Adrenal gland (tissue), 12 donors: Measurements from ENCODE around the gene MAPK1IP1L. TPM values are rescaled to one million over a fixed set of nuclear protein-coding genes. Genes with fewer than 3 reads are reported as not detected.

Experiments
- DNase-seq, 7 donors: peaks; one replicate each; pipeline ENCODE4 v3.0.0-alpha.2; 2019 to 2020
- H3K27ac ChIP-seq, 5 donors: fragments of 200-600 bp; sonication (generic) in 4 of 5; 1 replicate in 3 of 5; 2 replicates in 2 of 5; pipeline versions ENCODE4 v1.5.1 to v1.8.0; 2016 to 2020; ENCODE audit warnings: mild to moderate bottlenecking in 1 of 5
- H3K27me3 ChIP-seq: fragments of 200-600 bp; 2 replicates; pipeline ENCODE4 v1.8.0; 2021
- H3K36me3 ChIP-seq, 2 donors: fragments of 200-600 bp; replicated peaks in 1 of 2; 1 replicate in 1 of 2; 2 replicates in 1 of 2; pipeline versions ENCODE4 v1.5.1 to v1.8.0; 2018 to 2022
- H3K4me1 ChIP-seq, 2 donors: fragments of 200-600 bp; replicated peaks in 1 of 2; 1 replicate in 1 of 2; 2 replicates in 1 of 2; pipeline versions ENCODE4 v1.5.1 to v1.8.0; 2018 to 2021
- H3K4me3 ChIP-seq, 4 donors: fragments of 200-600 bp; sonication (generic) in 3 of 4; one replicate each; pipeline ENCODE4 v1.5.1; 2016 to 2018
- H3K9me3 ChIP-seq, 3 donors: fragments of 200-600 bp; sonication (generic) in 1 of 3; replicated peaks in 1 of 3; 1 replicate in 2 of 3; 2 replicates in 1 of 3; pipeline versions ENCODE4 v1.5.1 to v1.8.0; 2016 to 2021
- CTCF ChIP-seq, 6 experiments: fragments of 450-650 bp in 4 of 6; fragments of 200-600 bp in 2 of 6; sonication (generic) in 1 of 6; IDR thresholded peaks; 1 replicate in 5 of 6; 2 replicates in 1 of 6; pipeline versions ENCODE4 v1.5.1 to v1.8.0; 2016 to 2021; ENCODE audit warnings: antibody characterized with exemption in 6 of 6, mild to moderate bottlenecking in 2 of 6, moderate library complexity in 1 of 6
- POLR2A ChIP-seq, 2 donors: fragments of 450-650 bp; IDR thresholded peaks; one replicate each; pipeline ENCODE4 v1.6.1; 2017; ENCODE audit warnings: antibody characterized with exemption in 2 of 2, mild to moderate bottlenecking in 2 of 2, moderate library complexity in 1 of 2
- WGBS, 4 donors: extraction: QIAGEN DNeasy Blood & Tissue Kit in 2 of 4; methylation state at CpG; one replicate each; pipeline versions ENCODE4 v1.1.5 to v1.1.7; 2013 to 2017; 5-methylcytosine and 5-hydroxymethylcytosine counted together
- intact Hi-C, 2 donors: fragments of 100-400 bp; cut with DNase I; formaldehyde crosslinking; loops; one replicate each; pipeline versions ENCODE4 v1.14.1 to v1.15.0; 2022 to 2023
- polyA plus RNA-seq, 3 donors: library from polyadenylated mRNA; stranded (reverse); fragments of 200-250 nt in 2 of 3; fragments of 350-450 nt in 1 of 3; fragmentation: Illumina TruSeq in 1 of 3; extraction: RNeasy Lipid Tissue Mini Kit (QIAGEN cat#74804) in 1 of 3; gene quantifications; one replicate each; pipeline ENCODE4 v1.2.3, GENCODE V29; 2013 to 2014
- total RNA-seq, 9 donors: library from RNA; depleted of rRNA in 4 of 9; stranded (reverse); fragments of >200 nt in 4 of 9; fragments of 120-200 nt in 1 of 9; fragmentation: NEBNext Ultra II Directional in 1 of 9; extraction: Animal tissue kit (Norgen Biotek cat#: 25700) in 1 of 9; gene quantifications; one replicate each; pipeline versions ENCODE4 v1.1.0 to v1.2.4, GENCODE V29; 2013 to 2023
- donor health status: healthy with polysubstance abuse.
- donor health status: Bipolar disorder and iron deficiency.
- donor health status: DM: yes; HTN: yes; CAD: no.
- donor health status: DM: no; HTN: no; CAD: no.
- donor health status: DM: no; HTN: no; CAD: no.
- donor health status: DM: yes; HTN: yes; CAD: no.

Gene MAPK1IP1L
- total and polyA plus RNA-seq, 12 donors = 23.2 to 132 (median 76.5) TPM

GRCh38 chr14:55117803-55118441 is 66.5 kb downstream of the MAPK1IP1L start:
- TF ChIP-seq POLR2A (IDR thresholded peaks at IDR 0.05) (no peak), CTCF (IDR thresholded peaks at IDR 0.05) (no peak)
- WGBS, 4 donors = 68 to 90% (median 81%) methylated on average over 6 to 7 of the region's 7 CpGs
- Histone ChIP-seq H3K27ac (peak overlapping the region in 4 of 5 donors; percentile 13 to 65 (median 41)), H3K36me3 (no peaks in the 10 kb centered on the region), H3K27me3 (no peaks in the 10 kb centered on the region), H3K9me3 (no peaks in the 10 kb centered on the region), H3K4me3 (no peak overlapping the region), H3K4me1 (peaks cover 5 to 35% of the 10 kb centered on the region in 2 donors)
- intact Hi-C loops = no loop called here
- DNase-seq = peak in 1 of 7 donors; percentile 22

GRCh38 chr14:55118761-55119160 is 67.3 kb downstream of the MAPK1IP1L start:
- Histone ChIP-seq H3K4me3 (no peak overlapping the region), H3K27me3 (no peaks in the 10 kb centered on the region), H3K27ac (peak overlapping the region in 4 of 5 donors; percentile 13 to 65 (median 41)), H3K9me3 (no peaks in the 10 kb centered on the region), H3K36me3 (no peaks in the 10 kb centered on the region), H3K4me1 (peaks cover 8 to 38% of the 10 kb centered on the region in 2 donors)
- WGBS, 4 donors = 51 to 64% (median 58%) methylated on average over 3 of the region's 3 CpGs
- no peak for TF ChIP-seq POLR2A (IDR thresholded peaks at IDR 0.05)
- TF ChIP-seq CTCF (IDR thresholded peaks at IDR 0.05) = no peak
- intact Hi-C loops = no loop called here
- no peak for DNase-seq

Other genes starting within 250 kb of the MAPK1IP1L start
- 10 to 100 TPM in 4 of 9 donors, 1 to 10 TPM in 5; 2.8 to 24.9 (median 8.1) TPM for gene GCH1, start 148.8 kb upstream of the MAPK1IP1L start, total RNA-seq
- gene GCH1, start 148.8 kb upstream of the MAPK1IP1L start, polyA plus RNA-seq = 10 to 100 TPM; 10.1 to 29.8 (median 10.7) TPM
- 1 to 10 TPM; 1.6 to 8.7 (median 3.2) TPM for gene WDHD1, start 24.5 kb upstream of the MAPK1IP1L start, total RNA-seq
- 1 to 10 TPM in 2 of 3 donors, under 1 TPM in 1; 0.64 to 3.7 (median 1.9) TPM for gene WDHD1, start 24.5 kb upstream of the MAPK1IP1L start, polyA plus RNA-seq
- 10 to 100 TPM in 7 of 9 donors, 1 to 10 TPM in 2; 8.0 to 23.1 (median 14.1) TPM for gene SOCS4, start 24.4 kb upstream of the MAPK1IP1L start, total RNA-seq
- 10 to 100 TPM in 1 of 3 donors, 1 to 10 TPM in 2; 4.5 to 12.0 (median 6.4) TPM for gene SOCS4, start 24.4 kb upstream of the MAPK1IP1L start, polyA plus RNA-seq
- gene LGALS3, start 77.6 kb downstream of the MAPK1IP1L start, total RNA-seq = 100 to 1,000 TPM in 5 of 9 donors, 10 to 100 TPM in 4; 11.6 to 248 (median 112) TPM
- 100 to 1,000 TPM in 2 of 3 donors, 10 to 100 TPM in 1; 46.6 to 241 (median 174) TPM for gene LGALS3, start 77.6 kb downstream of the MAPK1IP1L start, polyA plus RNA-seq
- 10 to 100 TPM in 1 of 9 donors, 1 to 10 TPM in 3, under 1 TPM in 4, not detected in 1; 0.35 to 12.5 (median 0.99) TPM for gene DLGAP5, start 139.9 kb downstream of the MAPK1IP1L start, total RNA-seq
- 1 to 10 TPM in 1 of 3 donors, under 1 TPM in 1, not detected in 1; 0.03 to 1.5 TPM for gene DLGAP5, start 139.9 kb downstream of the MAPK1IP1L start, polyA plus RNA-seq
- gene FBXO34, start 219.8 kb downstream of the MAPK1IP1L start, total RNA-seq = 10 to 100 TPM; 12.7 to 31.0 (median 22.2) TPM
- gene FBXO34, start 219.8 kb downstream of the MAPK1IP1L start, polyA plus RNA-seq = 10 to 100 TPM in 1 of 3 donors, 1 to 10 TPM in 2; 5.9 to 16.3 (median 6.6) TPM